Lower lobe of right lung (tissue), 2 donors: ENCODE data around the gene SEC22C. TPM values are rescaled to one million over a fixed set of nuclear protein-coding genes. Genes with fewer than 3 reads are reported as not detected.

ENCODE experiments used
- ATAC-seq, 2 donors: fragments of 200-7000 bp; cut with Tn5 transposase; one replicate each; pipeline ENCODE4 v1.9.1; 2020 to 2022; ENCODE audit warnings: mild to moderate bottlenecking in 2 of 2, moderate library complexity in 2 of 2
- DNase-seq: peaks from one replicate; pipeline ENCODE4 v3.0.0-alpha.2; 2020
- H3K27ac ChIP-seq: fragments of 200-600 bp; one replicate; pipeline ENCODE4 v1.8.0; 2022
- H3K27me3 ChIP-seq: fragments of 200-600 bp; one replicate; pipeline ENCODE4 v1.8.0; 2022; ENCODE audit warnings: low read depth
- H3K36me3 ChIP-seq: fragments of 200-600 bp; one replicate; pipeline ENCODE4 v1.8.0; 2022; ENCODE audit warnings: mild to moderate bottlenecking
- H3K4me1 ChIP-seq: fragments of 200-600 bp; one replicate; pipeline ENCODE4 v1.8.0; 2022
- H3K4me3 ChIP-seq: fragments of 200-600 bp; one replicate; pipeline ENCODE4 v1.8.0; 2022; ENCODE audit warnings: mild to moderate bottlenecking
- H3K9me3 ChIP-seq: fragments of 200-600 bp; one replicate; pipeline ENCODE4 v1.8.0; 2022
- CTCF ChIP-seq: fragments of 200-600 bp; IDR thresholded peaks from one replicate; pipeline ENCODE4 v1.8.0; 2022; ENCODE audit warnings: antibody characterized with exemption, mild to moderate bottlenecking
- intact Hi-C: fragments of 100-400 bp; cut with DNase I; formaldehyde crosslinking; loops from one replicate; pipeline ENCODE4 v1.11.0; 2022
- total RNA-seq: library from RNA; stranded (reverse); fragmentation: NEBNext Ultra II Directional; extraction: Animal tissue kit (Norgen Biotek cat#: 25700); gene quantifications from one replicate; pipeline ENCODE4 v1.2.1, GENCODE V29; 2021
- donor health status: DM: no; HTN: yes; CAD: no; lungs with severe emphysema.

The SEC22C gene
- total RNA-seq, 1 donor from 2014 or later: 51.3 TPM

- Histone ChIP-seq H3K36me3 (peaks cover 18% of the 10 kb centered on the region), H3K4me3 (no peak overlapping the region), H3K4me1 (peaks cover 28% of the 10 kb centered on the region), H3K27me3 (no peaks in the 10 kb centered on the region), H3K9me3 (peaks cover 15% of the 10 kb centered on the region), H3K27ac (no peak overlapping the region)
- ATAC-seq: no peak
- intact Hi-C loops: no loop called here
- no peak for TF ChIP-seq CTCF
- DNase-seq: no peak
These were observed 3.7 kb downstream of the SEC22C start for GRCh38 chr3:42578054-42578453.

GRCh38 chr3:42575137-42575741 lies 6.5 kb downstream of the SEC22C start:
- Histone ChIP-seq H3K4me1 (peaks cover 8% of the 10 kb centered on the region), H3K27me3 (no peaks in the 10 kb centered on the region), H3K27ac (no peak overlapping the region), H3K4me3 (no peak overlapping the region), H3K9me3 (peaks cover 15% of the 10 kb centered on the region), H3K36me3 (peaks cover 21% of the 10 kb centered on the region)
- ATAC-seq (no peak), DNase-seq (no peak)
- intact Hi-C loops: no loop called here
- no peak for TF ChIP-seq CTCF

GRCh38 chr3:42572278-42572677 lies 9.5 kb downstream of the SEC22C start:
- DNase-seq (no peak), ATAC-seq (peak; percentile 71 to 74)
- intact Hi-C loops: no loop called here
- Histone ChIP-seq H3K36me3 (peaks cover 33% of the 10 kb centered on the region), H3K27ac (no peak overlapping the region), H3K27me3 (no peaks in the 10 kb centered on the region), H3K4me1 (no peaks in the 10 kb centered on the region), H3K9me3 (peaks cover 15% of the 10 kb centered on the region), H3K4me3 (no peak overlapping the region)
- peak; percentile 44 for TF ChIP-seq CTCF

- intact Hi-C loops: no loop called here
- no peak overlapping the region for H3K4me3 ChIP-seq
- TF ChIP-seq CTCF: no peak
- no peaks in the 10 kb centered on the region for H3K27me3 ChIP-seq
- H3K4me1 ChIP-seq: no peaks in the 10 kb centered on the region
- DNase-seq: no peak
- H3K27ac ChIP-seq: no peak overlapping the region
- H3K9me3 ChIP-seq: peaks cover 8% of the 10 kb centered on the region
- peaks cover 59% of the 10 kb centered on the region for H3K36me3 ChIP-seq
- no peak for ATAC-seq
These were observed 12.1 kb downstream of the SEC22C start for GRCh38 chr3:42569593-42570142.

- Histone ChIP-seq H3K9me3 (no peaks in the 10 kb centered on the region), H3K4me1 (peaks cover 4% of the 10 kb centered on the region), H3K27me3 (no peaks in the 10 kb centered on the region), H3K36me3 (peaks cover 97% of the 10 kb centered on the region), H3K27ac (no peak overlapping the region), H3K4me3 (no peak overlapping the region)
- no peak for TF ChIP-seq CTCF
- DNase-seq (no peak), ATAC-seq (no peak)
- intact Hi-C loops: no loop called here
These were observed 19.5 kb downstream of the SEC22C start for GRCh38 chr3:42562047-42562907.
